ENCODE data around the gene PRR36. TPM values are rescaled to one million over a fixed set of nuclear protein-coding genes. Genes with fewer than 3 reads are reported as not detected.

Gene PRR36
- total RNA-seq, 2 experiments from 2014 or later, result 0.14 to 0.19 TPM

GRCh38 chr19:7842661-7843294 lies 31.4 kb downstream of the PRR36 start:
- intact Hi-C loops (cut with micrococcal nuclease), result no loop called here
- Mint-ChIP-seq H3K27me3 (no peaks in the 10 kb centered on the region), H3K4me3 (no peak overlapping the region), H3K27ac (no peak overlapping the region), H3K9me3 (no peaks in the 10 kb centered on the region), H3K36me3 (no peaks in the 10 kb centered on the region), H3K4me1 (ENCODE audit: low read depth) (no peaks in the 10 kb centered on the region)
- no peak for DNase-seq
- ChIA-PET POLR2A (no interaction called here), CTCF (no interaction called here)

DNA sequence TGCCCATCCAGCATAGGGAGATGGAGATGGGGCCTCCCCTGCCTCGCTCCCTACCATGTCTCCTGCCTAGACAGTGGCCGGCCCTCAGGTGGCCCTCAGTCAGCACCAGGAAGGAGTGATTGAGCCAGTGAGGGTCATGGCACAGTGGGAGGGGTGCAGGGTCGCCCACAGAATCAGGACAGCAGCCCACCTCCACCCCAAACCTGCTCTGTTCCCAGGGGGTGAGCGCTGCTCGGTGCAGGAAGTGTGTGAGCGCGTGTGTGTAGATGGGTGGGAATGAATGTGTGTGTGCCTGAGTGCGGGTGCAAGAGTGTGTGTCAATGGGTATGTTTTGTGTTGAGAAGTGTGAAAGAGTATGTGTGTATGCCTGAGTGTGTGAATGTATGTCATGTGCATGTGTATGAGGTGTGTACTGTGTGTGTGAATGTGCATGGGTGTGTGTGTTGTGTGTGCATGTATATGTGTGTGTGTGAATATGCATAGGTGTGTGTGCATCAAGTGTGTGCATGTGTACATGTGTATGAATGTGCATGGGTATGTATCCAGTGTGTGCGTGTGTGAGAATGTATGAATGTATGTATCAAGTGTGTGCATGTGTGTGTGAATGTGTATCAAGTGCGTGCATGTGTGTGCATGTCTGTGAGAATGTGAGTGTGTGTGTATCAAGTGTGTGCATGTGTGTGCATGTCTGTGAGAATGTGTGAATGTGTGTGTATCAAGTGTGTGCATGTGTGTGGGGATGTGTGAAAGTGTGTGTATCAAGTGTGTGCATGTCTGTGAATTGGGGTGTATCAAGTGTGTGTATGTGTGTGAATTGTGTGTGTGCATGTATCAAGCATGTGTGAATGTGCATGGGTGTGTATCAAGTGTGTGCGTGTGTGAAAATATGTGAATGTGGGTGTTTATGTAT lies 32.2 kb downstream of the PRR36 start:
- ChIA-PET CTCF (no interaction called here), POLR2A (no interaction called here)
- Mint-ChIP-seq H3K27ac (no peak overlapping the region), H3K4me1 (ENCODE audit: low read depth) (no peaks in the 10 kb centered on the region), H3K36me3 (no peaks in the 10 kb centered on the region), H3K27me3 (no peaks in the 10 kb centered on the region), H3K9me3 (no peaks in the 10 kb centered on the region), H3K4me3 (no peak overlapping the region)
- DNase-seq, result no peak
- intact Hi-C loops (cut with micrococcal nuclease), result no loop called here

DNA sequence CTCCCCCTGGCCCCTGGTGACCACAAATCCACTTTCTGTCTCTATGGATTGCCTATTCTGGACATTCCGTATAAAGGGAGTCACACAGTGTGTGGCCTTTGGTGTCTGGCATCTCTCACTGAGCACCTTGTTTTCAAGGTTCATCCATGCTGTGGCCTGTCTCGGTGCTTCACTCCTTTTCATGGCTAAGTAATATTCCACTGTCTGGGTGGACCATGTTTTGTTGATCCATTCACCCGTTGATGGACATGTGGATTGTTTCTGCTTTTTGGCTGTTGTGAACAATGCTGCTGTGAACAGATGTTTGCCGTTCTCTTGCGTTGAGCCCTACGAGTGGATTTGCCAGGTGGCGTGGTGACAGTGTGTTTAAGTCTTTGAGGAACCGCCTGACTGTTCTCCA lies 33.6 kb downstream of the PRR36 start:
- CTCF ChIA-PET, result no interaction called here
- H3K4me1 Mint-ChIP-seq (ENCODE audit: low read depth), result no peaks in the 10 kb centered on the region
- H3K27ac Mint-ChIP-seq, result no peak overlapping the region
- no peak for DNase-seq
- H3K36me3 Mint-ChIP-seq, result no peaks in the 10 kb centered on the region
- POLR2A ChIA-PET, result no interaction called here
- no peaks in the 10 kb centered on the region for H3K27me3 Mint-ChIP-seq
- no peaks in the 10 kb centered on the region for H3K9me3 Mint-ChIP-seq
- no peak overlapping the region for H3K4me3 Mint-ChIP-seq
- intact Hi-C loops (cut with micrococcal nuclease), result no loop called here

- intact Hi-C loops (cut with micrococcal nuclease), result no loop called here
- Mint-ChIP-seq H3K27ac (no peak overlapping the region), H3K27me3 (no peaks in the 10 kb centered on the region), H3K36me3 (no peaks in the 10 kb centered on the region), H3K4me1 (ENCODE audit: low read depth) (no peaks in the 10 kb centered on the region), H3K9me3 (no peaks in the 10 kb centered on the region), H3K4me3 (no peak overlapping the region)
- POLR2A ChIA-PET, result no interaction called here
- DNase-seq, result no peak
- CTCF ChIA-PET, result no interaction called here
Observed at GRCh38 chr19:7839476-7839875, 34.7 kb downstream of the PRR36 start.

GRCh38 chr19:7833225-7834099 lies 40.7 kb downstream of the PRR36 start:
- no peaks in the 10 kb centered on the region for H3K9me3 Mint-ChIP-seq
- no peak for DNase-seq
- intact Hi-C loops (cut with micrococcal nuclease), result no loop called here
- H3K4me1 Mint-ChIP-seq (ENCODE audit: low read depth), result peaks cover 17% of the 10 kb centered on the region
- H3K27ac Mint-ChIP-seq, result no peak overlapping the region
- no peaks in the 10 kb centered on the region for H3K36me3 Mint-ChIP-seq
- no peak overlapping the region for H3K4me3 Mint-ChIP-seq
- ChIA-PET POLR2A (no interaction called here), CTCF (interaction anchor here (2.0 kb wide), 1 partner anchor 33 kb away, joined by 5 read pairs; no protein-coding TSS in a partner anchor)
- no peaks in the 10 kb centered on the region for H3K27me3 Mint-ChIP-seq

GRCh38 chr19:7832781-7833180 lies 41.4 kb downstream of the PRR36 start:
- Mint-ChIP-seq H3K4me3 (no peak overlapping the region), H3K9me3 (no peaks in the 10 kb centered on the region), H3K27ac (no peak overlapping the region), H3K36me3 (no peaks in the 10 kb centered on the region), H3K4me1 (ENCODE audit: low read depth) (peaks cover 17% of the 10 kb centered on the region), H3K27me3 (no peaks in the 10 kb centered on the region)
- intact Hi-C loops (cut with micrococcal nuclease), result no loop called here
- DNase-seq, result no peak
- CTCF ChIA-PET, result interaction anchor here (2.0 to 2.7 kb wide), 2 partner anchors 33 to 36 kb away, joined by 5 to 12 read pairs; no protein-coding TSS in a partner anchor
- POLR2A ChIA-PET, result no interaction called here

DNA sequence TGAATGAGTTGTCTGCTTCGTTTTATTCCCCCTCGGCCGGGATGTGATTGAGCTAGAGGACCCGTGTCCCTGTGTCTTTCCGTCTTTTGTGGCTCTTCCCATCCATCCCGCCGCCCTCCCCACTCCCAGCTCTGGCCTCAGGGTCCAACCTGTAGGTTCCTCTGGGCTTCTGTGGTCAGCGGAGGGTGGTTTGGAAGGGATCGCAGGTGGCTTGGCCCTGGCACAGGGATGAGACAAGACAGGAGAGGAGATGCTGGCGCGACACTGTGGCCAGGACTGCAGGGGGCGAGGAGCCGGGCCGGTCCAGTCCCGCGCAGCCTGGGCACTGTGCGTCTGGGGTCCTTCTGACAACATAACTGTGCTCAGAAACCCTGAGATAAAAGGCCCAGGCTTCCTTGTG lies 42.2 kb downstream of the PRR36 start:
- POLR2A ChIA-PET, result no interaction called here
- intact Hi-C loops (cut with micrococcal nuclease), result no loop called here
- H3K4me3 Mint-ChIP-seq, result peak overlapping the region; percentile 76

GRCh38 chr19:7831452-7831851 lies 42.7 kb downstream of the PRR36 start:
- Mint-ChIP-seq H3K9me3 (no peaks in the 10 kb centered on the region), H3K4me3 (peak overlapping the region; percentile 76), H3K27me3 (peaks cover 3% of the 10 kb centered on the region), H3K36me3 (no peaks in the 10 kb centered on the region), H3K4me1 (ENCODE audit: low read depth) (peaks cover 17% of the 10 kb centered on the region), H3K27ac (no peak overlapping the region)
- ChIA-PET POLR2A (no interaction called here), CTCF (interaction anchor here (1.0 to 2.7 kb wide), 3 partner anchors 31 to 150 kb away, joined by 5 to 12 read pairs (median 5); partner anchors contain the start of gene TRAPPC5)
- intact Hi-C loops (cut with micrococcal nuclease), result no loop called here
- DNase-seq, result no peak

More for the DNA sequence above, 42.2 kb downstream of the PRR36 start:
- no peaks in the 10 kb centered on the region for H3K27me3 Mint-ChIP-seq
- CTCF ChIA-PET, result interaction anchor here (2.0 to 2.7 kb wide), 2 partner anchors 32 to 37 kb away, joined by 5 to 12 read pairs; no protein-coding TSS in a partner anchor
- no peak for DNase-seq
- no peaks in the 10 kb centered on the region for H3K36me3 Mint-ChIP-seq
- H3K9me3 Mint-ChIP-seq, result no peaks in the 10 kb centered on the region
- H3K27ac Mint-ChIP-seq, result no peak overlapping the region
- H3K4me1 Mint-ChIP-seq (ENCODE audit: low read depth), result peaks cover 17% of the 10 kb centered on the region

DNA sequence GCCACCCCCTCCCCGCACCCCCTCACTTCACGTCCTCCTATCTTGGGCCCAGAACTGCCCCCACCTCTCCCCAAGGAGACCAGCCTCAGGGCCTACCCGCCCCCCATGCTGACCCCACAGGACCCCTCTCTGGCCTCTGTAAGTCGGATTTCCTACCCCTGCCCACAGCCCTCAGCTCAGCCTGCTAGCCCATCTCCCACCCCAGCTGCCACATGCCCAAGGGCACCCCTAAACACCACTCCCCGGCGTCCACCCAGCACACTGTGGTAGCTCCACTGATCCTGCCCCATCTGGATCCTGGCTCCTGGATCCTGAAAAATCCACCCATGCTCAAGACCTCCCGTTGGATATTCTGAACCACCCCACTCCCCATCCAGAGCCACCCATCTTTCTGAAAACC lies 43.4 kb downstream of the PRR36 start:
- no peak overlapping the region for H3K27ac Mint-ChIP-seq
- peaks cover 3% of the 10 kb centered on the region for H3K27me3 Mint-ChIP-seq
- H3K9me3 Mint-ChIP-seq, result no peaks in the 10 kb centered on the region
- CTCF ChIA-PET, result interaction anchor here (1.0 to 2.7 kb wide), 2 partner anchors 38 to 150 kb away, joined by 5 to 12 read pairs; partner anchors contain the start of gene TRAPPC5
- POLR2A ChIA-PET, result no interaction called here
- intact Hi-C loops (cut with micrococcal nuclease), result no loop called here
- DNase-seq, result no peak
- H3K36me3 Mint-ChIP-seq, result no peaks in the 10 kb centered on the region
- peaks cover 17% of the 10 kb centered on the region for H3K4me1 Mint-ChIP-seq (ENCODE audit: low read depth)
- peak overlapping the region; percentile 76 for H3K4me3 Mint-ChIP-seq

DNA sequence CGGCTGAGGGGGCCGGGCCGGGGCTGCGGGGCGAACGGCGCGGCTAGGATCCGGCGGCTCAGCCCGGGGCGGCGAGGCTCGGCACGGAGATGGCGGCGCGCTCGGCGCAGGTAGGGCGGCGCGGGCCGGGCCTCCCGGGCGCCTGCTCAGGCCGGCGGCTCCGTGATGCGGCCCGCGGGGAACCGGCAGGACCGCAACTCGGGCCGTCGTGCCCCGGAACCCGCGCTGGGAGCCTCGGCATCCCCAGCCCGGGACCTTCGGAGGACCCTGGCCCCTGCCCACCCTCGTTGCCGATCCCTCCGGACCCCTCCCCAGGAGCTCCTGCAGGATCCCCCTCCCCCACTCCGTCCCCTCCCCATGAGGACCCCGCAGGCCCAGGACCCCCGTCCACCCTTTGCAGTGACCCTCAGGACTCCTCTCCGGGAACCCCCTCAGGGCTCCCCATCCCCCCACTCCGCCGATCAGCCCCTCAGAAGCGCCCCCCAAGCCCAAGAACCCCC lies 43.9 kb downstream of the PRR36 start:
- POLR2A ChIA-PET, result no interaction called here
- intact Hi-C loops (cut with micrococcal nuclease), result no loop called here
- no peaks in the 10 kb centered on the region for H3K9me3 Mint-ChIP-seq
- H3K27ac Mint-ChIP-seq, result no peak overlapping the region
- no peaks in the 10 kb centered on the region for H3K36me3 Mint-ChIP-seq
- CTCF ChIA-PET, result interaction anchor here (2.7 kb wide), 1 partner anchor 39 kb away, joined by 12 read pairs; no protein-coding TSS in a partner anchor
- H3K4me1 Mint-ChIP-seq (ENCODE audit: low read depth), result peaks cover 17% of the 10 kb centered on the region
- H3K27me3 Mint-ChIP-seq, result peaks cover 3% of the 10 kb centered on the region
- H3K4me3 Mint-ChIP-seq, result peak overlapping the region; percentile 76
- DNase-seq, result no peak

GRCh38 chr19:7829561-7830271 lies 44.5 kb downstream of the PRR36 start, which contains the start of gene EVI5L:
Gene EVI5L (plus strand): TSS chr19:7830218. CDS start chr19:7846543, 16,325 bp downstream.
- H3K27me3 Mint-ChIP-seq, result peaks cover 3% of the 10 kb centered on the region

More at GRCh38 chr19:7829561-7830271, 44.5 kb downstream of the PRR36 start, which contains the start of gene EVI5L:
- ChIA-PET CTCF (interaction anchor here (1.2 to 2.7 kb wide), 4 partner anchors 39 to 463 kb away, joined by 3 to 12 read pairs (median 6); no protein-coding TSS in a partner anchor), POLR2A (interaction anchor here (1.0 kb wide), 1 partner anchor 201 kb away, joined by 3 read pairs; the partner anchor contains the start of genes PET100 and XAB2)
- peaks cover 17% of the 10 kb centered on the region for H3K4me1 Mint-ChIP-seq (ENCODE audit: low read depth)
- H3K36me3 Mint-ChIP-seq, result no peaks in the 10 kb centered on the region
- H3K27ac Mint-ChIP-seq, result peak within 1 kb of the TSS; percentile 55
- no peaks in the 10 kb centered on the region for H3K9me3 Mint-ChIP-seq
- peak within 1 kb of the TSS; percentile 81 for H3K4me3 Mint-ChIP-seq
- intact Hi-C loops (cut with micrococcal nuclease), result loop anchor here (1.0 to 2.0 kb wide), 3 partner anchors 22 to 91 kb away; partner anchors contain the start of gene SNAPC2
- DNase-seq, result peak; percentile 99

Measured in activated CD4-positive, alpha-beta memory T cell treated with anti-CD3 and anti-CD28 coated beads for 36 hours (primary cell).